ENCODE data around the gene ADAMTSL1.

ADAMTSL1 gene, protein sequence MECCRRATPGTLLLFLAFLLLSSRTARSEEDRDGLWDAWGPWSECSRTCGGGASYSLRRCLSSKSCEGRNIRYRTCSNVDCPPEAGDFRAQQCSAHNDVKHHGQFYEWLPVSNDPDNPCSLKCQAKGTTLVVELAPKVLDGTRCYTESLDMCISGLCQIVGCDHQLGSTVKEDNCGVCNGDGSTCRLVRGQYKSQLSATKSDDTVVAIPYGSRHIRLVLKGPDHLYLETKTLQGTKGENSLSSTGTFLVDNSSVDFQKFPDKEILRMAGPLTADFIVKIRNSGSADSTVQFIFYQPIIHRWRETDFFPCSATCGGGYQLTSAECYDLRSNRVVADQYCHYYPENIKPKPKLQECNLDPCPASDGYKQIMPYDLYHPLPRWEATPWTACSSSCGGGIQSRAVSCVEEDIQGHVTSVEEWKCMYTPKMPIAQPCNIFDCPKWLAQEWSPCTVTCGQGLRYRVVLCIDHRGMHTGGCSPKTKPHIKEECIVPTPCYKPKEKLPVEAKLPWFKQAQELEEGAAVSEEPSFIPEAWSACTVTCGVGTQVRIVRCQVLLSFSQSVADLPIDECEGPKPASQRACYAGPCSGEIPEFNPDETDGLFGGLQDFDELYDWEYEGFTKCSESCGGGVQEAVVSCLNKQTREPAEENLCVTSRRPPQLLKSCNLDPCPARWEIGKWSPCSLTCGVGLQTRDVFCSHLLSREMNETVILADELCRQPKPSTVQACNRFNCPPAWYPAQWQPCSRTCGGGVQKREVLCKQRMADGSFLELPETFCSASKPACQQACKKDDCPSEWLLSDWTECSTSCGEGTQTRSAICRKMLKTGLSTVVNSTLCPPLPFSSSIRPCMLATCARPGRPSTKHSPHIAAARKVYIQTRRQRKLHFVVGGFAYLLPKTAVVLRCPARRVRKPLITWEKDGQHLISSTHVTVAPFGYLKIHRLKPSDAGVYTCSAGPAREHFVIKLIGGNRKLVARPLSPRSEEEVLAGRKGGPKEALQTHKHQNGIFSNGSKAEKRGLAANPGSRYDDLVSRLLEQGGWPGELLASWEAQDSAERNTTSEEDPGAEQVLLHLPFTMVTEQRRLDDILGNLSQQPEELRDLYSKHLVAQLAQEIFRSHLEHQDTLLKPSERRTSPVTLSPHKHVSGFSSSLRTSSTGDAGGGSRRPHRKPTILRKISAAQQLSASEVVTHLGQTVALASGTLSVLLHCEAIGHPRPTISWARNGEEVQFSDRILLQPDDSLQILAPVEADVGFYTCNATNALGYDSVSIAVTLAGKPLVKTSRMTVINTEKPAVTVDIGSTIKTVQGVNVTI (N-terminal part only)

DNA sequence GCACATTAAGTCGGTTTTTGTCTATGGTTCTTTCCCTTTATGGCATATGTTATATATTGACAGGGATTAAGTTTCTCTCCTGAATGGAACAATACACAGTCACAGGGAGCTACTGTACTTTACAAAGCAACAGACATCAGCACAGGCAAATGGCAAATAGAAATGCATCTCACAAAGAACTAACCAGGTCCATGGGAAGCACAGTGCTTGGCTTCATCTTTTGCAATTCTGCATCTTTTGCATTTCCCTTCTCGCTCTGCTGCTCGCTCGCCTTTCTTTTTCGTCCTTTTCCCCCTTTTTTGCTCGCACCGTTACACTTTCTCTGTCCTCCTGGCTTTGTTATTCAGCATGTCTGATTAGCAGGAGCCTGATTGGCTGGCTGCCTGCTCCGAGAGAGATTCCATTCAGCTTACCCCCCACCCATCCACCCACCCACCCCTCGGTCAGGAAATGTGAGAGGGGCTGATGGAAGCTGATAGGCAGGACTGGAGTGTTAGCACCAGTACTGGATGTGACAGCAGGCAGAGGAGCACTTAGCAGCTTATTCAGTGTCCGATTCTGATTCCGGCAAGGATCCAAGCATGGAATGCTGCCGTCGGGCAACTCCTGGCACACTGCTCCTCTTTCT is at the start of gene ADAMTSL1:
Gene ADAMTSL1 (plus strand): TSS at position 502 of the 628 bp plus-strand sequence. CDS start 80 bp downstream, at position 582.
- no peak for DNase-seq (ENCODE audit: low spot score)

DNA sequence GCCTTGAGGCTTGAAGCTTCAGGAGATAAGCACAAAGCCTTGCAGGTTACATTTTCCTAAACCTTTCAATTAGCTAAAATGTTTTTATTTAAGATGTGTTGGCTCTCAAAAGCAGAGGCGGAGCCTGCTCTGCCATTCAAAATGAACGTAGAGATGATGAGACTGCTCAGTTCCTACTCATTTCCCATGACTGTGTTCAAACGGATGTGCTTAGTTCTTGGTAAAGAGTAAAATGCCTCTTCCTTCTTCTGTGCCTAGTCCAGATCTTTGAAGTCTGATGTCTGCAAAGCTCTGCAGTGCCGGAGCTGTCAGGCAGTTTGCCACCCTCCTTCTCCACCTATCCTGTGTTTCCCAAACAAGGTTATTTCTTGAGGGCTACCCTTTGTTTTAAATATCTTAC is 46.3 kb upstream of the ADAMTSL1 start:
- DNase-seq (ENCODE audit: low spot score) = no peak

DNA sequence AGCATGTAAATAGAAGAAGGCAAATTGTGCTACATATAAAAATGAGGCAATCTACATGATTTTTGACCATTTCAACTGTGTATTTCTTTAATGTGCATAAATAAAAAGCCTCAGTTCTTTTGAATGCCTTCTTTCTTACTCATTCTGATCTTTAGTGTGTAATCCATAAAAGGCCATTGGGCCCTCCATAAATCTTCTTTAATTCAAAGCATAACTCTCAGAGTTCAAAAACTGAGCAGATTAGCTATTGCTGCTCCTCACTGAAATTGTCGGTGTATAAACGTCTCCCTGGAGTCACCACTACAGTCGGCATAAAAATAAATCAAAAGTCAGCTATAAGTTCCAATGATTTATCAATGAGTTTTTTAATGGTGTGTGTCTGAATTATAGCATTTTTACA is 45.3 kb upstream of the ADAMTSL1 start:
- no peak for DNase-seq (ENCODE audit: low spot score)

DNA sequence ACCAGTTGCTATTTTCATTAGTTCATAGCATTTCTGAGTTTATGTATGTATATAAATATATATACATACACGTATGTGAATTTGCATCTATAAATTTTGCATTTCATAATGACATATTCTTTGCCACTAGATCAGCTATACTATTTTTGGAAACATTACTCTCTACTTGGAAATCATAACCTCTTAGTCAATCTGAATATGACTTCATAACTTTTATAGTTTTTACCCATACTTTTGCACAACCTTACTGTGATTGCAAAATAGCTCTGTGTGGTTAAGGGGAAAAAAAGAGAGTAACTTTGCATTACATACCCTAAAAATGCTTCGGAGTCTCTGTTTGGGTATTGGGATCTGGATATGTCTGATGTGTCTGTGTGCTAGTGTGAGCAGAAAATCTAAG is 44.9 kb upstream of the ADAMTSL1 start:
- no peak for DNase-seq (ENCODE audit: low spot score)

DNA sequence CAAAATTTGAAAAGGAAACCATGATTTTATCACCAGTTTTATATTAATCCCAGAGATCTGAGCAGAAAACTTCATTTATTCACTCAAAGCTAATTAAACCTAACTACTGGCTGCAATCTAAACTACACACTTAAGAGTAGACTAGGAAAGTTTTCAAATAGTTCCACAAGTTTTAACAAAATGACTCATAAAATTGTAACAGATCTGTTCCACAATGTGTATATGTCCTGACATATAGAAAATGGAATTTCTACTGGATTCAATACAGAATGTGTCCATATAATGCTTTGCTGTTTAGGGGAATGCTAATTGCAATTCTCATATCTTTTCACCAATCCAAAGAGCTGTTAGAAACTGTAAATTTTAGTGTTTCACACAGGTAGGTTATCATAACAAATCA is 40.3 kb upstream of the ADAMTSL1 start:
- no peak for DNase-seq (ENCODE audit: low spot score)

DNA sequence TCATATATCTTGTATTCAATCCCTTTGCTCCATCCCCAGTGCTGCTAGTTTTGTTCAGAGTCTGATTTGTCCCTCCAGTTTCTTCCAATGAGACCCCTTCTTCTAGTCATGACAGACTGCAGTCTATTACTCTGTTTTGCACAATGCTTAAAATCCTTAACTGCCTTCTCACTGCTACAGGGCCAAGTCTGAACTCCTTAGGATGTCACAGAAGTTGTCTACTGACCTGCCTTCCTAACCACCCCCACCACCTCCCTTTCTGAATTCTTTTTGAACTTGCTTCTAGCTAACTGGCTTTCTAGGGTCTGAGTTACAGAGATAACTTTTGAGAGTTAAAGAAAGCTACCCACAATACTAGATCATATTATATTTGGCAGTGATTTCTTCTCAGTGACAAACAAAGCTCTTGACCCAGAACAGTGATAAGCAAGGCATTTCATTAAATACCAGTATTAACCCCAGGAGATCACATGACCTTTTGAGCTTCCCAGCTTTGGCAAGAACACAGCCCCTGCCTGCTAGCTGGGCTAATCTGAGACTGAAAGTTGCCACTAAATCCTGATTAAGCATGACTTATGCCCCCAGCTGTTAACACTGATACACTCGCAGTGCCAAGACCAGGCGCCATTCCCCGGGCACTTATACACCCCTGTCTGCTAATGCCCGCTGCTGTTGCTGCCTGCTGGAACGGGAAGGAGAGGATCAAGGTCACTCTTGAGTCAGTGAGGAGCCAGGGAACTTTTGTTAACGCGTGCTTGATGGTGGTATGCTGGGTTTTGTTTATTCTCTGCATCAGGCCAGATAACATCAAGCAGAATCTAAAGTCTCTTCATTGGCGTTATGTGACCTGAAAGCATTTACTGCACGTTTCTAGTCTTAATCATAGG is 36.4 kb upstream of the ADAMTSL1 start:
- no peak for DNase-seq (ENCODE audit: low spot score)

DNA sequence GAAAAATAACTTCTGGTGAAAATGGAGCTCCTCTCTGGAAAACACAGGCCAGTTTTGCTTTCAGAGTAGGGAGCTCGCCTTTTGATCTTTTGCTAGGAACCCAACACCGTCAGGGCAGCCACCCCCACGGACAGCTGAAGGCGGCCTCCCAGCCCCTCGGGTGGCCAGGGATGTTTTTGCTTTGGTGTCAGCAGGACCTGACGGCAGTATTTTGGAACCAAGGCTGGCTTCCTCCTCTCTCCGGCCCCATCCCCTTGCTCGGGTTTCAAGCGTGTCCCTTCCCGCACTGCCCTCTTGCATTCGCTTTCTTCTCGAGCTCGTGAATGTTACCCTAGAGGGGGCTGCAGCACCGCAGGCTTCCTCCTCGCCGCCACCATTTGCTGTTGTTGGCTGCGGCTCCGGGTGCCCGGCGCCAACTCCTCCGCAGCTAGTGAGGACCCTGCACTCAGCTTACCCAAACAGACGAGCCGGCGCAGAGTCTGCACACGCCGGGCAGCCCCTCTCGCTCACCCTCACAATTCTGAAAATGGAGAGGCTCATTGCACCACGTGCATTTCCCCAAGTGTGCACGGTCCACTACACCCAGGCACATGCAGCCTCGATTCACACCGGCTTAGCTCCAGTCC is 35.5 kb upstream of the ADAMTSL1 start:
- DNase-seq (ENCODE audit: low spot score) = no peak

DNA sequence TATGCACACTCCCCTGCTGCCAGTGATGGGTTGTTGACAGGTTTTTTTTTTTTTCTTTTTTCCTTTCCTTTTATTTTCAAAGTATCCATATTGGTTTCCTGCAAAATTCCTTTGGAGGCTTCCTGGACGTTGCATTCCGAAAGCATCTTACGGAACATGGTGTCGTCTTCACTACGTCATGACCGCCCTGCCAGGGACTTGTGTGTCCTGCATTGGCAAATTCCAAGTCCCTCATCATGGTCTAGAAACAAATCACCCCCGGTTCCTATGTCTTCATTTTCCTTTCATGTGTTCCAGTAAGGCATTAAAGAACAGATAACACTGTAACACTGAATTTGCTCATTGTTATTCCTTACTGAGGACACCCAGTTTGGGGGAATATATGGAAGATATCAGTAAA is 35.0 kb upstream of the ADAMTSL1 start:
- no peak for DNase-seq (ENCODE audit: low spot score)

DNA sequence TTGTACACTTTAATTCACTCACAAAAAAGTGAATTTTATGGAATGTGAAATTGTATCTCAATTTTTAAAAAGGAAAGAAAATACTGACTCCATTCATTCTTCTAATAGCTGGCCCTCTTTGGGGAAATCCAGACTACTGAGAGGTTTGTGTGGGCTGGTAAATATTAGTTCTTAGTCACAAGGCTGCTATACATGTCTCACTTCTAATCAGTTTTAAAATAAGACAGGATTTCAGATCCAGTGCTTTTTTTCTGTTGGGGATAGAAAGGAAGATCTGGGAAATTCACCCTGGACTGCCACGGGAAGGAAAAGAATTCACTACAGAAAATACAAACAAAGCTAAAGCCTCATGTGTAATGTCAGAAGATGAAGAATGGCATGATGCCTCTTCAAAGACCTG is 32.7 kb upstream of the ADAMTSL1 start:
- DNase-seq (ENCODE audit: low spot score) = no peak

DNA sequence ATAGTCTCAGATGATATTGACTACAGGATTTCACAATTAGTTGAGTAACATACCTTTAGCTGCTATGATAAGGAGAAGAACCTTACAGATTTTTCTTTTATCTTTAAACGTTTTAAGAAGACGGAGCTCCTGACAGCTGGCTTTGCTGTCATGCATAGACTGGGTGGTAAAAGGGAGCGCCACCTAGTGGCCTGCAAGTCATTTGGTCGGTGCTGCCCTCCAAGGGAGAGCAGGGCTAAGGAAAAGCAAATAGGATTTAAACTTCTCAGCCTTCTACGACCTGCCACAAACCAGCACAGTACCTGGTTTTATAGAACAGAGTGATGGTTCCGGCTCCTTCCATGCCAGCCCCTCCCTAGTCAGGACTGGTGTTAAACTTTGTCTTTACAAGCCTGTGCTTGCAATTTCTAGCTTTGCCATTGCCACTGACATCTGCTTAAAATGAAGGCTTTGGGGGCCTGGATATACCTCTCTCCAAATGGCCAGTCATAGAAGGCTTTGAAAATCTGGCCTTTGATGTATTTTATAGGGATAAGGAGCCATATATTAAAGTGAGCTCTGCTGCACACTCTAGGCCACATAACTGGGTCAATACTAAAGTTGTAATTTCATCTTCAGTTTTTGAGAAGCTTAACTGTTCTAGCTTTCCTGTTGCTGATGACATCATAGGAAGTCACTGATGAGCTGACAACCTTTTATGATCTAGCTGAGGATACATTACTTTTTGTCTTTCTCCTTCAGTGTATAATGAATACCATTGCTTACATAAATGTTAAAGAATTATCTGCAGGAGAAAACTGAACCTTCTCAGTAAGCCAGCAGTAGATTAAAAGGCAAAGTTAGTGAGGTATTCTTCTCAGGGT is 31.1 kb upstream of the ADAMTSL1 start:
- DNase-seq (ENCODE audit: low spot score) = no peak

DNA sequence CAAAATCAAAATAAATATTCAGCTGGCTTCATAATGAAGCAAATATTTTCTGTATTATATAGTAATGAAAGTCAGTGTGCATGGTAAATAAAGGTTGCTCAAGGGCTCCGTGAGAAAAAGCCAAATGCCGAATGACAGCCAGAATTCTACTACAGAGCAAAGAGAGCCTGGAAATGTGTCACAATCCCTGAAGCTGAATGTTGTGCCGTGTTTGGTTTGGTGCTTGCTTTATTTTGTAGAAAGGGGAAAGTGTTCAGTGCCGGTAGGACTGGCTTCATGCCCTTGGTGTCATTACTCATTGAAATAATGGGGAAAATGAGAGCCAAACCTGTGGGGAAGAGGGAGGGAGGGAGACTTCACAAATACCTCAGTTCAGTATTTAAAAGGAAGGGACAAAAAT is 26.8 kb upstream of the ADAMTSL1 start:
- no peak for DNase-seq (ENCODE audit: low spot score)

DNA sequence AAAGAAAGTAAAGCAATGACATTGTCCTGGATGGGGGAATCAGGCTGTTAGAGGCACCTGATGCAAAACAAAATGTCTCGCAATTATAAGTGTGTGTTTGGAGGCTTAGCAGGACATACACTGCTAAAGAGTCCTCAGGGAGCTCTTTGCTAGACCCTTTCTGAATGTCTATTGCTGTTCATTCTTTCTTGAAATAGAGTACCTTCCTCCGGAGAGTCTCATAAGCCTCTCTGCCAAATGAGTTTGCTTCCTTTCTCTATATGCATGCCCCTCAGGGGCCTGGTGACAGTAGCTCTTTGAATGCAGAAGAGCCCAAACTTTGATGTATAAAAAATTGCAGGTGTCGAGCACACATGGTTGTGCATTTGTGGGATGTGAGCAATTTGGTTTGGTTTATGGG is 26.4 kb upstream of the ADAMTSL1 start:
- no peak for DNase-seq (ENCODE audit: low spot score)

DNA sequence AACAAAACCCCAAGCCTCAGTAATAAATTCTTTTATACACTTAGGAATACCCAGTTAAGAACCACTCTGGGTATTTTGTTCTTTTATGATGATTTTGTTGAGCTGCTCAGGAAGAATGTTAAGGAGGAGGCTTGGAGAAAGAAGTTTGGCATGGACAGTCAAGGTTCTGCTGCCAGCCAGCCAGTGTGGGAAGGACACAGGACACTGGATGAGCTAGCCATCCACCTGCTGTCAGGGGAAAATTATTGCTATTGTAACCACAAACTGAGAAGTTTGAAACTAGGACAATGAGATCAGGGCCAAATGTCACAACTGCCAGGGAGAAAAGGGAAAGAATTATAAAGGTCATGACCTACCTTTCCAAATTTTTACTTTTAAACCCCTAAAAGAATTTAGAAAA is 25.9 kb upstream of the ADAMTSL1 start:
- DNase-seq (ENCODE audit: low spot score) = no peak

DNA sequence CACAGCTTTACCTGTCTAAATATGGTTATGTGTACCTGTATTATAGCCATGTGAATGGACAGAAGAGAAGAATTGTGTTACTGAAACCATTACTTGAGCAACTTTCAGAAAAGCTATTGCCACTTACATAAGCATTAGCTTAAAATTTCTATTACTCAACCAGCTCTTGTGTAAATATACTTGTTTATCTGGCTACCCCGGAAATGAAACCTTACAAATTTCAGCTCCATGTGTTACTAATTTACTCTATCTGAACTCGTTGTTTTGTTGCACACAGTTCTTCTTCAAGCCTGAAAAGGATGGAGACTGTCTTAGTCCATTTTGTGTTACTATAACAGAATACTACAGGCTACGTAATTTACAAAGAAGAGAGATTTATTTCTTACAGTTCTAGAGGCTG is 22.5 kb upstream of the ADAMTSL1 start:
- no peak for DNase-seq (ENCODE audit: low spot score)

DNA sequence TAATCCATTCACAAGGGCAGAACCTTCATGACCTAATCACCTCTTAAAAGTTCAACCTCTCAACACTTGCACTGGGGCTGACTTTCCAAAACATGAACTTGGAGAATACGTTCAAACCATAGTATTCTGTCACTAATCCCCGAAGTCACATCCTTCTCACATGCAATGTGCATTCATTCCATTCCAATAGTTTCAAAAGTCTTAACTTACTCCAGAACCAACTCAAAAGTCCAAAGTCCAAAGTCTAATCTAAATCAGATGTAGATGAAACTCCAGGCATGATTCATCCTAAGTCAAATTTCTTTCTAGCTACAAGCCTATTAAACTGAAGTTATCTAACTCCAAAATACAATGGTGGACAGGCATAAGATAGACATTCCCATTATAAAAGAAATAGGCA is 21.7 kb upstream of the ADAMTSL1 start:
- DNase-seq (ENCODE audit: low spot score) = no peak

DNA sequence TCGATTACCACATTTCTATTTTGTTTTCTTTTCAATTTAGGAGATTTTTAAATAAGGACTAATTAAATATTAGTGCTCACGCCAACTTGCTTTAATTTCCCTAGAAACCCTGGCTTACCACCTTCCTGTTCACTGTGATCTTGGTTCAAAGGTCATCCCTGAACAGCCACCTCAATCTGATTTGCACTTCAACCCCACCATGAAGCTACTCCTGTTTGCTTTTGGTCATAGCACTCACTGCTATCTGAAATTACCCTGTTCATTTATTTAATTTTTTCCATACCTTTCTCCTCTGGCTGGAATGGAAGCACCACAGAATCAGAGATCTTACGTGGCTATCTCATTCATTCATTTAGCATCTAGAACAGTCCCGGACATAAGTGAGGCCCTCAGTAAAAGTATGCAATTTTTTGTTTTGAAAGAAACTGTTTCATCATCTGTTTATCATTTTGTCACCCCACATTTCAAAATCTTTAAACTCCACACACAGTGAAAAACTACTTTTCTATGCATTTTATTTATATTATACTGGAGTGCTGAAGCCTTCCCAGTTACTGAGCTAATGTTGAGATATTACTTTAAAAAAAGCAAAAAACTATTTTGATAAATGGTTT is 17.2 kb upstream of the ADAMTSL1 start:
- no peak for DNase-seq (ENCODE audit: low spot score)

DNA sequence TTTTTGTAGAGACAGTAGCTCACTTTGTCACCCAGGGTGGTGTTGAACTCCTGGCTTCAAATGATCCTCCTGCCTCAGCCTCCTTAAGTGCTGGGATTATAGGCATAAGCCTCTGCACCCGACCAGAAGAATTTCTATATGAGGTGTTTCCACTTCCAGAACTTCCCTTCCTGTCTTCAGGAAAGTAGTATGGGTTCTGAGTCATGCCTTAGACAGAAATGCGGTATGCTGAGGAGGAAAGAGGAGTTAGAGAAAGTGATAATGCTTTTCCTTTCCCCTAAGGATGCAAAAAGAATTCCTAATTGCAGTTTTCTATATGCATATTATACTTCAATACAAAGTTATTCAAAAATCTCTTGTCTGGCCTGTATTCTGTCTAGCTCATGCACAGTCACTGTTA is 16.4 kb upstream of the ADAMTSL1 start:
- no peak for DNase-seq (ENCODE audit: low spot score)

DNA sequence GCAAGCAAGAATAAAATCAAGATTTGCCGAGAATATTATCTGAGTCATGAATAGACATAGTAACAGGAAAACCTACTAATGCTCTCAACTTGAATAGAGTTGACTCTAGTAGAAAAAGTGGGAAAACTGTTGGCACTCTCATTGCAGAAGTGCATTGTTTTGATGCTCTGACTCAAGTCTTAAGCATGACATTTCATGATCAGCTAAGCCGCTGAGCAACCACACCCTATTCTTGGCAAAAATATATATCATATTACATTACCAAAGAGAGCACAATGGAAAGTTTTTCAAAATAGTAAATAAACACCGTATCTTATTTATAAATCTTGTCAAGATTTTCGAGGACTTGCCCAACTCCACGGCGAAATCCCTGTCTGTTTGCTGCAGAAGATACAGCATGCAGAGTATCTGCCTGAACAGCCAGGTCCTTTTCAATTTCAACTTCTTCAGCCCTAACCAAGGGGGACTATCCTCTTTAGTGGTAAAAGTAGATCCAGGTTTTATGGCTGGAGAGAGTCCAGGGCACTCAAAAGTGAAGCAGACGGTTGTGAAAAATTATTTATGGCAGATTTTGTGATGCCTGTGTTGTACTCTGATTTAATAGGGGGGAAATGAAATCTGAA is 13.9 kb upstream of the ADAMTSL1 start:
- DNase-seq (ENCODE audit: low spot score) = no peak

Data from CD4-positive, alpha-beta T cell treated with Interleukin-6 at 100 ng/mL for 8 hours (primary cell).